ENCODE results near the gene PNPLA7.

GRCh38 chr9:137452006-137452760, 98.0 kb downstream of the PNPLA7 start:
- TF ChIP-seq, protein P1, sequence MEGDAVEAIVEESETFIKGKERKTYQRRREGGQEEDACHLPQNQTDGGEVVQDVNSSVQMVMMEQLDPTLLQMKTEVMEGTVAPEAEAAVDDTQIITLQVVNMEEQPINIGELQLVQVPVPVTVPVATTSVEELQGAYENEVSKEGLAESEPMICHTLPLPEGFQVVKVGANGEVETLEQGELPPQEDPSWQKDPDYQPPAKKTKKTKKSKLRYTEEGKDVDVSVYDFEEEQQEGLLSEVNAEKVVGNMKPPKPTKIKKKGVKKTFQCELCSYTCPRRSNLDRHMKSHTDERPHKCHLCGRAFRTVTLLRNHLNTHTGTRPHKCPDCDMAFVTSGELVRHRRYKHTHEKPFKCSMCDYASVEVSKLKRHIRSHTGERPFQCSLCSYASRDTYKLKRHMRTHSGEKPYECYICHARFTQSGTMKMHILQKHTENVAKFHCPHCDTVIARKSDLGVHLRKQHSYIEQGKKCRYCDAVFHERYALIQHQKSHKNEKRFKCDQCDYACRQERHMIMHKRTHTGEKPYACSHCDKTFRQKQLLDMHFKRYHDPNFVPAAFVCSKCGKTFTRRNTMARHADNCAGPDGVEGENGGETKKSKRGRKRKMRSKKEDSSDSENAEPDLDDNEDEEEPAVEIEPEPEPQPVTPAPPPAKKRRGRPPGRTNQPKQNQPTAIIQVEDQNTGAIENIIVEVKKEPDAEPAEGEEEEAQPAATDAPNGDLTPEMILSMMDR (IDR thresholded peaks at IDR 0.05): no peak
- no peak for TF ChIP-seq POLR2A (IDR thresholded peaks at IDR 0.05)

All from lower leg skin (tissue), 3 donors.